Measurements from ENCODE around the gene DDX27. TPM values are rescaled to one million over a fixed set of nuclear protein-coding genes. Genes with fewer than 3 reads are reported as not detected.

Gene DDX27
- total and polyA plus RNA-seq, 2 of the 13 experiments (the other 11 are each of a cell fraction or from before 2014, with no cell fraction given): 42.6 to 72.8 TPM

DNA sequence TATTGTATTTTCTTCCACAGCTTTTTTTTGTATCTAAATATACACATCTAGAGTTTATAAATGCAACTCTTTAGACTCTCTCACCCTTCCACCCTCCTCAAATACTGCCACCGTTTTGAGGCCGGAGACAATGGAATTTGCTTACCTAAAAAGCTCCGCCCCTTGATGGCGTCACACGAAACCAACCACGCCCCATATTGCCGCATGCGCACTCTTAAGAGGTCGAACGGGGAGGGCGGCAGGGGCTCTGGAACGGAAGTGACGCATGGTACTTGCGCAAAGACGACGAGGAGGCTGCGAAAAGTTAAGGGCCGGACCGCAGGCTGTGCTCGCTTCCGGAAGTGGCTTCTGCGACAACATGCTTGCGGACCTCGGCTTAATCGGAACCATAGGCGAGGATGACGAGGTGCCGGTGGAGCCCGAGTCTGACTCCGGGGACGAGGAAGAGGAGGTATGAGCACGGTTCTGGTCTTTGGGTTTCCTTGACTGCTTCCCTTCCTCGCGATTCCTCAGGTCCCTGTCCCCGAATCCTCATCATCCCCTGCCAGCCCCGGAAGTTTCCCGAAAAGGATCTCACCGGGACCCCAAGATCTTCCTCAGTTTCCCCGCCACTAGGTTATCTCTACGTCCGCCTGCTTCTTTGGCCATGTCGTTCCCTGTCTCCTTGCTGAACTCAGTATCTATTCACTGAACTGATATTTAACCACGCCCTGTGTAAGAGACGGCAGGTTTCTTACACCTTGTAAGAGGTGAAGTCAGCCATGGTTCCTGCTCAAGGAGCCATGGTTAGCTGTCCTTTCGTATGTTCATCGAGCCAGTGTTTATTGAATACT is at the start of gene DDX27 (continued):
- TF ChIP-seq ETS1 (CRISPR knock-in tag; IDR thresholded peaks at IDR 0.05) (peak; percentile 59; the same call in 1 of the 2 replicates), ZNF263 (CRISPR knock-in tag; IDR thresholded peaks at IDR 0.05) (peak; percentile 80), MATR3 (CRISPR knock-in tag; IDR thresholded peaks at IDR 0.05) (no peak), THAP8 (CRISPR knock-in tag; IDR thresholded peaks at IDR 0.05; ENCODE audit: borderline replicate concordance) (no peak), NR2F2 (IDR thresholded peaks at IDR 0.05; ENCODE audit: borderline replicate concordance, low read depth) (peak; percentile 57; the same call in 1 of the 2 replicates), HNRNPLL (IDR thresholded peaks at IDR 0.05; ENCODE audit: low read depth, low read length, poor library complexity, severe bottlenecking) (peak; percentile 96), CEBPB (IDR thresholded peaks at IDR 0.05; ENCODE audit: borderline replicate concordance, low read depth, low read length) (peak; percentile 100), SRF (IDR thresholded peaks at IDR 0.05; ENCODE audit: low read depth, low read length) (peak; percentile 28; the same call in 1 of the 2 replicates), FOXA1 (IDR thresholded peaks at IDR 0.05) (no peak), FOXA1 (CRISPR knock-in tag; IDR thresholded peaks at IDR 0.05) (peak; percentile 69), CBFB (CRISPR knock-in tag; IDR thresholded peaks at IDR 0.05) (peak; percentile 94), ZNF510 (CRISPR knock-in tag; IDR thresholded peaks at IDR 0.05; ENCODE audit: low read depth) (0 out of 2 replicates have a peak, but pooled peaks have one; percentile 65), ZNF251 (CRISPR knock-in tag; IDR thresholded peaks at IDR 0.05) (no peak), SALL1 (CRISPR knock-in tag; IDR thresholded peaks at IDR 0.05) (peak; percentile 94)
- TF ChIP-seq, protein P1, sequence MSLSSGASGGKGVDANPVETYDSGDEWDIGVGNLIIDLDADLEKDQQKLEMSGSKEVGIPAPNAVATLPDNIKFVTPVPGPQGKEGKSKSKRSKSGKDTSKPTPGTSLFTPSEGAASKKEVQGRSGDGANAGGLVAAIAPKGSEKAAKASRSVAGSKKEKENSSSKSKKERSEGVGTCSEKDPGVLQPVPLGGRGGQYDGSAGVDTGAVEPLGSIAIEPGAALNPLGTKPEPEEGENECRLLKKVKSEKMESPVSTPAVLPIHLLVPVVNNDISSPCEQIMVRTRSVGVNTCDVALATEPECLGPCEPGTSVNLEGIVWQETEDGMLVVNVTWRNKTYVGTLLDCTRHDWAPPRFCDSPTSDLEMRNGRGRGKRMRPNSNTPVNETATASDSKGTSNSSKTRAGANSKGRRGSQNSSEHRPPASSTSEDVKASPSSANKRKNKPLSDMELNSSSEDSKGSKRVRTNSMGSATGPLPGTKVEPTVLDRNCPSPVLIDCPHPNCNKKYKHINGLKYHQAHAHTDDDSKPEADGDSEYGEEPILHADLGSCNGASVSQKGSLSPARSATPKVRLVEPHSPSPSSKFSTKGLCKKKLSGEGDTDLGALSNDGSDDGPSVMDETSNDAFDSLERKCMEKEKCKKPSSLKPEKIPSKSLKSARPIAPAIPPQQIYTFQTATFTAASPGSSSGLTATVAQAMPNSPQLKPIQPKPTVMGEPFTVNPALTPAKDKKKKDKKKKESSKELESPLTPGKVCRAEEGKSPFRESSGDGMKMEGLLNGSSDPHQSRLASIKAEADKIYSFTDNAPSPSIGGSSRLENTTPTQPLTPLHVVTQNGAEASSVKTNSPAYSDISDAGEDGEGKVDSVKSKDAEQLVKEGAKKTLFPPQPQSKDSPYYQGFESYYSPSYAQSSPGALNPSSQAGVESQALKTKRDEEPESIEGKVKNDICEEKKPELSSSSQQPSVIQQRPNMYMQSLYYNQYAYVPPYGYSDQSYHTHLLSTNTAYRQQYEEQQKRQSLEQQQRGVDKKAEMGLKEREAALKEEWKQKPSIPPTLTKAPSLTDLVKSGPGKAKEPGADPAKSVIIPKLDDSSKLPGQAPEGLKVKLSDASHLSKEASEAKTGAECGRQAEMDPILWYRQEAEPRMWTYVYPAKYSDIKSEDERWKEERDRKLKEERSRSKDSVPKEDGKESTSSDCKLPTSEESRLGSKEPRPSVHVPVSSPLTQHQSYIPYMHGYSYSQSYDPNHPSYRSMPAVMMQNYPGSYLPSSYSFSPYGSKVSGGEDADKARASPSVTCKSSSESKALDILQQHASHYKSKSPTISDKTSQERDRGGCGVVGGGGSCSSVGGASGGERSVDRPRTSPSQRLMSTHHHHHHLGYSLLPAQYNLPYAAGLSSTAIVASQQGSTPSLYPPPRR (CRISPR knock-in tag; IDR thresholded peaks at IDR 0.05; ENCODE audit: borderline replicate concordance): peak; percentile 77; the same call in 1 of the 2 replicates
- TF ChIP-seq, protein P2, sequence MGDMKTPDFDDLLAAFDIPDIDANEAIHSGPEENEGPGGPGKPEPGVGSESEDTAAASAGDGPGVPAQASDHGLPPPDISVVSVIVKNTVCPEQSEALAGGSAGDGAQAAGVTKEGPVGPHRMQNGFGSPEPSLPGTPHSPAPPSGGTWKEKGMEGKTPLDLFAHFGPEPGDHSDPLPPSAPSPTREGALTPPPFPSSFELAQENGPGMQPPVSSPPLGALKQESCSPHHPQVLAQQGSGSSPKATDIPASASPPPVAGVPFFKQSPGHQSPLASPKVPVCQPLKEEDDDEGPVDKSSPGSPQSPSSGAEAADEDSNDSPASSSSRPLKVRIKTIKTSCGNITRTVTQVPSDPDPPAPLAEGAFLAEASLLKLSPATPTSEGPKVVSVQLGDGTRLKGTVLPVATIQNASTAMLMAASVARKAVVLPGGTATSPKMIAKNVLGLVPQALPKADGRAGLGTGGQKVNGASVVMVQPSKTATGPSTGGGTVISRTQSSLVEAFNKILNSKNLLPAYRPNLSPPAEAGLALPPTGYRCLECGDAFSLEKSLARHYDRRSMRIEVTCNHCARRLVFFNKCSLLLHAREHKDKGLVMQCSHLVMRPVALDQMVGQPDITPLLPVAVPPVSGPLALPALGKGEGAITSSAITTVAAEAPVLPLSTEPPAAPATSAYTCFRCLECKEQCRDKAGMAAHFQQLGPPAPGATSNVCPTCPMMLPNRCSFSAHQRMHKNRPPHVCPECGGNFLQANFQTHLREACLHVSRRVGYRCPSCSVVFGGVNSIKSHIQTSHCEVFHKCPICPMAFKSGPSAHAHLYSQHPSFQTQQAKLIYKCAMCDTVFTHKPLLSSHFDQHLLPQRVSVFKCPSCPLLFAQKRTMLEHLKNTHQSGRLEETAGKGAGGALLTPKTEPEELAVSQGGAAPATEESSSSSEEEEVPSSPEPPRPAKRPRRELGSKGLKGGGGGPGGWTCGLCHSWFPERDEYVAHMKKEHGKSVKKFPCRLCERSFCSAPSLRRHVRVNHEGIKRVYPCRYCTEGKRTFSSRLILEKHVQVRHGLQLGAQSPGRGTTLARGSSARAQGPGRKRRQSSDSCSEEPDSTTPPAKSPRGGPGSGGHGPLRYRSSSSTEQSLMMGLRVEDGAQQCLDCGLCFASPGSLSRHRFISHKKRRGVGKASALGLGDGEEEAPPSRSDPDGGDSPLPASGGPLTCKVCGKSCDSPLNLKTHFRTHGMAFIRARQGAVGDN (CRISPR knock-in tag; IDR thresholded peaks at IDR 0.05): peak; percentile 99
